ENCODE results near the gene LMF1.

LMF1 gene

GRCh38 chr16:847681-848445, 122.9 kb downstream of the LMF1 start:
- TF ChIP-seq CTCF (IDR thresholded peaks at IDR 0.05) (no peak), ZFX (IDR thresholded peaks at IDR 0.05; ENCODE audit: borderline replicate concordance) (no peak)
- H3K27ac ChIP-seq = no peak overlapping the region

- no peak for TF ChIP-seq ZFX (IDR thresholded peaks at IDR 0.05; ENCODE audit: borderline replicate concordance)
- H3K27ac ChIP-seq = no peak overlapping the region
Measured at GRCh38 chr16:847151-847550, 123.6 kb downstream of the LMF1 start.

GRCh38 chr16:845351-845745, 125.4 kb downstream of the LMF1 start:
- no peak overlapping the region for H3K27ac ChIP-seq
- TF ChIP-seq CTCF (IDR thresholded peaks at IDR 0.05) = no peak
- TF ChIP-seq ZFX (IDR thresholded peaks at IDR 0.05; ENCODE audit: borderline replicate concordance) = no peak

- H3K27ac ChIP-seq = no peak overlapping the region
- TF ChIP-seq ZFX (IDR thresholded peaks at IDR 0.05; ENCODE audit: borderline replicate concordance) = no peak
- TF ChIP-seq CTCF (IDR thresholded peaks at IDR 0.05) = no peak
Measured at GRCh38 chr16:844638-845350, 126.0 kb downstream of the LMF1 start.

GRCh38 chr16:843771-844170, 127.0 kb downstream of the LMF1 start:
- TF ChIP-seq ZFX (IDR thresholded peaks at IDR 0.05; ENCODE audit: borderline replicate concordance) (no peak), CTCF (IDR thresholded peaks at IDR 0.05) (no peak)
- no peak overlapping the region for H3K27ac ChIP-seq

GRCh38 chr16:842711-843560, 127.8 kb downstream of the LMF1 start:
- no peak overlapping the region for H3K27ac ChIP-seq
- TF ChIP-seq ZFX (IDR thresholded peaks at IDR 0.05; ENCODE audit: borderline replicate concordance) (no peak), CTCF (IDR thresholded peaks at IDR 0.05) (no peak)

- TF ChIP-seq CTCF (IDR thresholded peaks at IDR 0.05) (no peak), ZFX (IDR thresholded peaks at IDR 0.05; ENCODE audit: borderline replicate concordance) (no peak)
- no peak overlapping the region for H3K27ac ChIP-seq
Measured at GRCh38 chr16:842061-842476, 128.7 kb downstream of the LMF1 start.
